BLaER1 (cell line): ENCODE results near the gene HIRA.

Experiments used
- H3K27ac ChIP-seq: shearing (Covaris generic); formaldehyde crosslinking; 2 replicates; pipeline ENCODE4 v1.8.1; 2022
- H3K27me3 ChIP-seq: shearing (Covaris generic); formaldehyde crosslinking; 2 replicates; pipeline ENCODE4 v1.8.1; 2022
- H3K36me3 ChIP-seq: shearing (Covaris generic); formaldehyde crosslinking; 2 replicates; pipeline ENCODE4 v1.8.1; 2022
- H3K4me1 ChIP-seq: shearing (Covaris generic); formaldehyde crosslinking; 2 replicates; pipeline ENCODE4 v1.8.1; 2022
- H3K4me2 ChIP-seq: shearing (Covaris generic); formaldehyde crosslinking; 2 replicates; pipeline ENCODE4 v1.8.1; 2022
- H3K4me3 ChIP-seq: shearing (Covaris generic); formaldehyde crosslinking; 2 replicates; pipeline ENCODE4 v1.8.1; 2022
- H3K9ac ChIP-seq: shearing (Covaris generic); formaldehyde crosslinking; 2 replicates; pipeline ENCODE4 v1.8.1; 2022
- H3K9me3 ChIP-seq: shearing (Covaris generic); formaldehyde crosslinking; 2 replicates; pipeline ENCODE4 v1.8.1; 2022
- H4K20me1 ChIP-seq: shearing (Covaris generic); formaldehyde crosslinking; 2 replicates; pipeline ENCODE4 v1.8.1; 2022
- Cebpa-rat ChIP-seq: shearing (Covaris generic); IDR thresholded peaks from 2 replicates; pipeline ENCODE4 v1.8.1; 2022

The HIRA gene

DNA sequence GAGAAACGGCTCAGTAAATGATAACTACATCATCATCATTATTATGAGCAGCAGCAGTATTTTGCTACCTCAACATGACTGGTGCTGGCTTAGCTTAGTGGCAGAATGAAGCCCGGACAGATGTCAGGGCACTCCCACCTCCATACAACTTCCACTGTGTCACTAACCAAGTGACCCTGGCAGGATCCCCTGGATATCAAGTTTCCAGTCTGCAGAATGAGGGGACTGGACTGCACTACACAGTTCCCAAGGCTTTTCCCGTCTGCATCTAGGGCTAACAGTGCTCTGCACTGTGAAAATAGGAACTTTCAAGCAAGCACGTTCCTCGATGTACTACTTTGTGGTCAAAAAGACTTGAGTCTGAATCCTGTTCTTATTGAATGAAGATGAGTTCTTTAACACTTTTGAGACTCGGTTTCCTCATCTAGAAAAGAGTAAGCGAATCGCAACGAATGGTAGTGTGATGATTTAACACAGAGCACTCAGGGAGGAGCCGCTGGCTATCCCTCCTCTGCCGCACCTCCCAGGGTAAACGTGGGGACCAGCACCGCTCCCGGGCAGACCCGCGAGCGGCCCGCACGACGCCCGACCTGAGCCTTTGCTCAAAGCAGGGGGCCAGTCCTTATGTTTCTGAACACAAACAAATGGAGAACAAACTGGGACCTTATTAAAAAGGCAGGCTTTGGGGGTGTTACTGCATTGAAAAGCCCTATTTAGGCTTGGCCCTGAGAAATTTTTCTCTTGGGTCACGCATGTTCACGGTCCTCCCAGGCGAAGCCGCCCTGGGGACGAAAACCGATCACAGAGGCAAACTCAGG lies 140.9 kb downstream of the HIRA start:
- Histone ChIP-seq H4K20me1 (peaks cover 10% of the 10 kb centered on the region; the same call in 1 of the 2 replicates), H3K36me3 (no peaks in the 10 kb centered on the region), H3K27ac (no peak overlapping the region; the same call in 1 of the 2 replicates), H3K4me1 (peaks cover 67% of the 10 kb centered on the region), H3K9ac (peak overlapping the region; percentile 87), H3K4me3 (peak overlapping the region; percentile 97), H3K4me2 (peak overlapping the region; percentile 86), H3K9me3 (no peaks in the 10 kb centered on the region), H3K27me3 (peaks cover 9% of the 10 kb centered on the region)
- no peak for TF ChIP-seq Cebpa-rat

DNA sequence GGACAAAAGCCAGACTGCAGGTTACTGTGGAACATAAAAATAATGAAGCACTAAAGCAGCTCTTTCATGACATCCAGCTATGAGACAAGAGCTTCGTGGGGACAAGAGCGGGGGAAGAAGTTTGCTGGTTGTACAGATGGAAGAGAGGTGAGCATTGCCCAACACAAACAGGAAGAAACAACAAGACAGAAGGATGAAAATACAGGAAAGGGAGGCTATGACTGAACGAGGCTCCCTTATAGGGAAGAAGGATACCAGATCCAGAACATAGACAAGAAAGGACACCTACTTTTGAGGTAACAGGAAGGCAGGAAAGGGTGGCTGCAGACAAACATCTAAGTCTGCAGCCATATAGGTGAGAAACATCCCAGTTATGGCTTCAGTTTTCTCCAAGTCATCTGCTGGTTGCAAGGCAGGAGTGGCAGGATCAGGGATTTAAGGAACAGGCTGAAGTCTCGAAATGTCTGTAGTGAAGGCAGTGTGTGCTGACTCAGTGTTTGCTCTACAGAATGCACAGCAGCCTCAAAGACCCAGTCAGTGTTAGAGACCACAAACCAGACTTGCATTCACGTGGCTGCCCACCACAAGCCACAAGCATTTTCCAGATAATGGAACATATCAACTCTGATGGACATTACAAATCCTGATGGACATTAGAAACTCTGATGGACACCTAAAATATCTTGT lies 141.9 kb downstream of the HIRA start:
- H4K20me1 ChIP-seq: peaks cover 10% of the 10 kb centered on the region; the same call in 1 of the 2 replicates
- no peak for TF ChIP-seq Cebpa-rat
- peaks cover 77% of the 10 kb centered on the region for H3K4me1 ChIP-seq
- H3K4me2 ChIP-seq: peak overlapping the region; percentile 86
- no peak overlapping the region for H3K4me3 ChIP-seq
- H3K27me3 ChIP-seq: peaks cover 9% of the 10 kb centered on the region
- H3K9ac ChIP-seq: 0 out of 2 replicates have a peak overlapping the region, but pooled peaks have one; percentile 0
- no peak overlapping the region for H3K27ac ChIP-seq
- H3K36me3 ChIP-seq: no peaks in the 10 kb centered on the region
- H3K9me3 ChIP-seq: no peaks in the 10 kb centered on the region

DNA sequence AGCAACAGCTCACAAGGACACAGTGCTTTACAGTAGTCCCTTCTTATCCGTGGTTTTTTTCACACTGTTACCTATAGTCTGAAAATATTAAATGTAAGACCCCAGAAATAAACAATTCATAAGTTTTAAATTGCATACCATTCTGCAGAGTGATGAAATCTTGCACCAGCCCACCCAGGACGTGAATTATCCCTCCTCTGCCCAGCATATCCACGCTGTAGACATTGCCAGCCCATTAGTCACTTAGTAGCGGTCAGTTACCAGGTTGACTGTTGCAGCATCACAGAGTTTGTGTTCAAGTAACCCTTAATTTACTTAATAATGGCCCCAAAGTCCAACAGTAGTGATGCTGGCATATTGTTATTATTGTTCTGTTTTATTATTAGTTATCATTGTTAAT lies 143.6 kb downstream of the HIRA start:
- peaks cover 10% of the 10 kb centered on the region; the same call in 1 of the 2 replicates for H4K20me1 ChIP-seq
- no peaks in the 10 kb centered on the region for H3K9me3 ChIP-seq
- no peak overlapping the region for H3K27ac ChIP-seq
- peaks cover 90% of the 10 kb centered on the region for H3K4me1 ChIP-seq
- H3K4me3 ChIP-seq: no peak overlapping the region
- peaks cover 9% of the 10 kb centered on the region for H3K27me3 ChIP-seq
- H3K4me2 ChIP-seq: peak overlapping the region; percentile 86
- no peaks in the 10 kb centered on the region for H3K36me3 ChIP-seq
- no peak overlapping the region for H3K9ac ChIP-seq
- TF ChIP-seq Cebpa-rat: no peak

DNA sequence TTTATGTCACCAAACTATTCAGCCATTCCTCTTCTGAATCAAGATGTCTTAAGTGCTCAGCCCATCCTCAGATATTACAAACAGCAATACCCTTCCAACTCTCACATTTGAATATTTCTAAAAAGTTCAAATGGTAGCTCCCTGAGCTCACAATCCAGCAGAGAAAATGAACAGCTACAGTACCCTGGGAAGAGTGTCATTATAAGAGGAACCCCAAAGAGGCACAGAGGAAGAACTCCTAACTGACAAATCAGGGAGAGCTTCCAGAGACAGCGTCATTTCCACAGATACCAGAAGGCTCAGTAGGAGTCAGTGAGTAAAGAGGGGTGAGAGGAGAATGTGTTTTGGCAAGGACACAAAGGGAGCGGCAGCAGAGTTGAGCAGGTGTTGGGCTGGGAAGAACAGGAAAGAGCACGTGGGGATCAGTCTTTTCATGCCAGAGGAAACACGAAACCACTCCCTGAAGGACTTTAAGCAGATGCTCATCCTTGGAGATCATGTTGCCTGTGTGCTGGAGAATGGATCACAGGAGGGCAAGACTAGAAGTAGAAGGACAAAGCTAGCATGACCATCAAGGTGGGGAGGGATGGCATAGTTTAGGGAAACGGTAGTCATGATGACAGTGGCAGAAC lies 144.3 kb downstream of the HIRA start:
- Histone ChIP-seq H3K27ac (peak overlapping the region; percentile 66; the same call in 1 of the 2 replicates), H3K9ac (peak overlapping the region; percentile 67; the same call in 1 of the 2 replicates), H3K4me2 (peak overlapping the region; percentile 86), H3K36me3 (no peaks in the 10 kb centered on the region), H3K27me3 (peaks cover 9% of the 10 kb centered on the region), H4K20me1 (peaks cover 10% of the 10 kb centered on the region; the same call in 1 of the 2 replicates), H3K4me3 (no peak overlapping the region), H3K9me3 (0 out of 2 replicates have a peak, but pooled peaks cover 2% of the 10 kb centered on the region), H3K4me1 (peaks cover 83% of the 10 kb centered on the region)
- no peak for TF ChIP-seq Cebpa-rat

DNA sequence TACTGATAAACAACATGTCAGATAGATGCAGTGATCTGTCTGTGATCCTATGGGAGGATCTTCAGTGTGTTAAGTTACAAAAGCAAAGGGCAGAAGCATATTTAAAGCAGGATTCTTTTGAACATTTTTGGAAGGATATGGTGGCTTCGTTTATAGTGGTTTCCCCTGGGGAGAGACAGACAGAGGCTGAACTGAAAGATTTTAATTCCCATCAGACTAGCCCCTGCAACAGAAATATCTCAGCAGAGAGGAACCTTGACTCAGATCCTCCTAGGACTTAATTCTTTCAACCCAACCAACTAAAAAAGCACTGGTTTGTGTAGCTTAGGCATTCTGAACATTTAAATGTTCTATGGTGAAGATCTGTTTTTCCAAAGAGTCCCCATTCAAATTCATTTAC lies 145.7 kb downstream of the HIRA start:
- Histone ChIP-seq H3K36me3 (no peaks in the 10 kb centered on the region), H3K4me3 (peak overlapping the region; percentile 36), H3K4me1 (peaks cover 79% of the 10 kb centered on the region), H3K4me2 (peak overlapping the region; percentile 86), H3K27me3 (peaks cover 6% of the 10 kb centered on the region), H3K9ac (peak overlapping the region; percentile 67; the same call in 1 of the 2 replicates), H3K27ac (peak overlapping the region; percentile 66), H4K20me1 (peaks cover 9% of the 10 kb centered on the region; the same call in 1 of the 2 replicates), H3K9me3 (0 out of 2 replicates have a peak, but pooled peaks cover 4% of the 10 kb centered on the region)
- TF ChIP-seq Cebpa-rat: no peak
